NCI-H1048 (cell line): ENCODE measurements around the gene ISCU.
"Not testable (repeated sequence)": the region's sequence is repeated elsewhere in the genome, so short reads cannot be mapped to it uniquely, and the experiment has no call there.

ENCODE experiments used
- DNase-seq: peaks from one replicate; lab custom pipeline; 2025; lab: John Stamatoyannopoulos, UW

The ISCU gene

DNA sequence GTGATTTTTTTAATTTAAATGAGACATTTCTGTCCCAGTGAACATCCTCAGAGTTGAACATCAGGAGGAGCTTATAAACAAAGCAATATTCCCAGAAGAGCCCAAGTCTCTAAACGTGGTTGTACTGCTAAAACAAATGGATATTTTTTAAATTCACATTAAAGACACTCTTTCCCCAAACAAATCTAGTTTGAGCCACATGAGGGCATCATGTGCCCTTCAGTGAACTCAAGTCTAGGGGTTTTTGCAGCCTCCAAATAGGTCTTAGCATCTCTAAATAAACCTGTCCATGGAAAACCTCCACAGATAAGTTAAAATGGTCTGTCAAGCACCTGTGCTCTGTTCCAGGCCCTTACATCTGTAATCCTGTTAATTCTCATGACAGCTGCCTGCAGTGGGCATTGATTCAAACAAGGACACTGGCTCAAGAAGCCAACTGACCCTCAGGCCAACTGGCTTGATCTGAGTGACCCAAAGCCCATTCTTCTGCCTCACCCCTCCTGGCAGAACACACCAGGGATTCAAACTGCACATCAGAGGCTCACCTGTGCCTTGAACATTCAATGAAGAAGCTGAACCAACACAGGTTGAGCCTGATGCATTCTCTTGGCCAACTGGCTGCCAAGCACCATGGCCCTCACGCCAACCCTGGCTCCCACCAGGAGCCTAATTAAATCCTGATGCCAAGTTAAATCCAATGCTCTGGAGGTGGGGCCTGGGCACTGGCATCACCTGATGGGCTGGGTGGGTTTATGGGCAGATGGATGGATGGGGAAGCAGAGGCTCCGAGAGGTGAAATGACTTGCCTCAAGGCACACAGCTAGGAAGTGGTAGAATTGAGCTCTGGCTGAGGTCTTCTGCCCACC, 8.6 kb downstream of the ISCU start:
- no peak for DNase-seq

DNA sequence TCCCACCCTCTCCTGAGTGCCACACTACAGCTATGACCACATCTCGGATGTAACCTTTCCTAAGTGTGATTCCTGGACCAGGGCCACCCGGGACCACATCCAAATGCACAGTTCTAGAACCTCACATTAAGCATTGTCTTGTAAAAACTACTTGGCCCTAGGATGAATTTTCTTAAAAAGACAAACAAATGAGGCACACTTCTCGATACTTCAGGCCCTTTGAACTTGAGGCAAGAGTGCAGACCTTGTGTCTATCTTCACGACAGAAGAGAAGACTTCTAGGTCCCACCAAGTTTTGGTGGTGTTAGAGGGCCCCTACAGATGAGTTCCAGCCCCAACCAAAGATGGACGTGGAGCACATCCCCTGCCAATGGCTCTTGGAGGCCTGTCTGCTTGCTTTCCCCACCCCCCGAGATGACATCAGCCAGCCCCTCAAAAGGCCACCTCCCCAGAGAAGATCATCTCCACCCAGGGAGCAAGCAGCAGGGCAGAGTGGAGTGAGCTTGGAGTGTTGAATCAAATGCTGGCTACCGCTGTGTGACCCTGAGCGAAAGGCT, 9.3 kb downstream of the ISCU start:
- DNase-seq = no peak

DNA sequence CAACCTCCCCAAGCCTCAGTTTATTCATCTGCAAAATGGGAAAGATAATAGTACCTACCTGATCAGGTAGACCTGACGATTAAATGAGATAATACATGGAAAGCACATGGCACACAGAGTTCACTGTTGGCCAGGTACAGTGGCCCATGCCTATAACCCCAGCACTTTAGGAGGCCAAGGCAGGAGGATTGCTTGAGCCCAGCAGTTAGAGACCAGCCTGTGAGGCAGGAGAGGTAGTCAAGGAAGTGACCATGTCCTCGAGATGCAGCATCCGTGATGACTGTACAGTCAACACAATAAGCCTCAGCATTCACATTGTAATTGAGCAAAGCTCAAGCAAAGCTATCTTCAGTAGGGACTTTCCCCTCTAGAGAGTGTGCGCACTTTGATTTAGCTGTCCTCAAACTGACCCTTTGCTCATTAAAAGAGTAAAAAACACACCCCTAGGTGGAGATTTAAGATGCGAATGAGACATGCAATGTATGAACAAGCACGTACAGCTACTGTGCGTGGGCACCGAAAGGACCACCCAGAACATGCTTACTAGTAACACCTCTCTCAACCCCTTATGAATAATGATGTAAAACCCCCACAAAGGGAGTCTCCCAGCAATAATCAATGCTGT, 9.9 kb downstream of the ISCU start:
- no peak for DNase-seq

DNA sequence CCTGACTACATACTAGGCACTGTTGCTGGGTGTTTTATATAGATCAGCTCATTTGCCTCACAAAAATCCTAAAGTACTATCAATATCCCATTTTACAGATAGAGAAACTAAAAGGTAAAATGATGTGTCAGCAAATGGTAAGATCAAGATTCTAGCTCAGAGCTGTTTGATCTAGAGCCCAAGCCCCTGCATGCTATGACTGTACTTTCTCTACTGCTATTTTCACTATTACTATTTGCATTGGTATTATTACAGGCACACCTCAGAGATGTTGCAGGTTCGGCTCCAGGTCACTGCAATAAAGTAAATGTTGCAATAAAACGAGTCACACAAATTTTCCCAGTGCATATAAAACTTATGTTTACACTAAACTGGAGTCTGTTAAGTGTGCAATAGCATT, 10.9 kb downstream of the ISCU start:
- no peak for DNase-seq

DNA sequence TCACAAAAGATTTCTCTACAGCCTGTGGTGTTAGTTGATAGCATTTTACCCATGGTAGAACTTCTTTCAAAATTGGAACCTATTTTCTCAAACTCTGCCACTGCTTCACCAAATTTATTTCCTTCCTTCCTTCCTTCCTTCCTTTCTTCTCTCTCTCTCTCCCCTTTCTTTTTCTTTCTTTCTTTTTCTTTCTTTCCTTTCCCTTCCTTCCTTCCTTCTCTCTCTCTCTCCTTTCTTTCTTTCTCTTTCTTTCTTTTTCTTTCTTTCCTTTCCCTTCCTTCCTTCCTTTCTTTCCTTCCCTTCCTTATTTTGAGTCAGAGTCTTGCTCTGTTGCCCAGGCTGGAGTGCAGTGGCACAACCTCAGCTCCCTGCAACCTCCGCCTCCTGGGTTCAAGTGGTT, 11.9 kb downstream of the ISCU start:
- not testable (repeated sequence) for DNase-seq

DNA sequence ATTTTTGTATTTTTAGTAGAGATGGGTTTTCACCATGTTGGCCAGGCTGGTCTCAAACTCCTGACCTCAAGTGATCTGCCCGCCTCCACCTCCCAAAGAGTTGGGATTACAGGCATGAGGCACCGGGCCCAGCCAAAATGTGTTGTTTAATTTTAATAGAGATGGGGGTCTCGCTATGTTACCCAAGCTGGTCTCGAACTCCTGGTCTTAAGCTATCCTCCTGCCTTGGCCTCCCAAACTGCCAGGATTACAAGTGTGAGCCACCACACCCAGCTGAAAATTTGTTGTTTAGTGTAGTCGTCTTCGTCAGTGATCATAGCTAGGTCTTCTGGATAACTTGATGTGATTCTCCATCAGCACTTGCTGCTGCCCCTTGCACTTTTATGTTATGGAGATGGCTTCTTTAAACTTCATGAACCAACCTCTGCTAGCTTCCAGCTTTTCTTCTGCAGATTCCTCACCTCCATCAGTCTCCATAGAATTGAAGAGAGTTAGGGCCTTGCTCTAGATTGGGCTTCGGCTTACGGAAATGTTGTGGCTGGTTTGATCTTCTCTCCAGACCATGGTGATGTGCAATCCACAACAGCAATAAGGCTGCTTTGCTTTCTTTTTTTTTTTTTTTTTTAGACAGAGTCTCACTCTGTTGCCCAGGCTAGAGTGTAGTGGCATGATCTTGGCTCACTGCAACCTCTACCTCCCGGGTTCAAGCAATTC, 13.0 kb downstream of the ISCU start:
- DNase-seq = no peak

DNA sequence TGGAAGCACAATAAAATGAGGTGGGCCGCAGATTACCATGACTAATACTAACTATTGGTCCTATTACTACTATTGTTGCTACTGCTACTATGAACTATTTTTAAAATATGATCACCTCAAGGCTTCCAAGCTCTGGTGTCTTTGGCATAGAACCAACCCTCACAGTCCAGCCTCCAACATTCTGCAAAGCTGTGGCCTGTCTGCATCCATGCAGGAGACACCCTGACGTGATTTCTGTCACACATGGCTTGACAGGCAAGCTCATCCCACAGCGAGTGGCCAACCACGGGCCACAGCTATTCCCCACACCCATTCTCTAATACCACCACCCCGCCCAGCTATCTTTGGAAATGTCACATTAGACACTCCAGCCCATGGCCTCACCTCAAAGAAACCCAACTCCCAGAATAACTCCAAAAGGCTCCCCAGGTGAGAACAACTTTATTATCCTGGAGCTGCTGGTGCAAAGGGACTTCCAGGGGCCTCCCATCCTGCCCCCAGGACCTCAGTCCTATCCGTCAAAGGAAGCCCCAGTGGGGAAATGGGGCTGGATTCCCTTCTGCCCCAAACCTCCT, 14.4 kb downstream of the ISCU start:
- DNase-seq = no peak

DNA sequence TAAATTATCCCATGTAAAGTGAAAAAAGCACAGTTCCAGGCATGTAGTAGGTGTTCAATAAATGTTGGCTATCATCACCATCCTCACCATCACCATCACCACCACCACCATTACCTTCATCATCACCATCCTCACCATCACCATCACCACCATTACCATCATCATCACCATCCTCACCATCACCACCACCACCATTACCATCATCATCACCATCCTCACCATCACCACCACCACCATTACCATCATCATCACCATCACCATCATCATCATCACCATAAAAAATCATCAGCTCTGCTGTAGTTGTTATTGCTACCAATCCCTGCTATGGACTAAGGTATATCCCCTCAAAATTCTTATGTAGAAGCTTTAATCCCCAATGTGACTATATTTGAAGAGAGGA, 15.1 kb downstream of the ISCU start:
- DNase-seq = no peak

DNA sequence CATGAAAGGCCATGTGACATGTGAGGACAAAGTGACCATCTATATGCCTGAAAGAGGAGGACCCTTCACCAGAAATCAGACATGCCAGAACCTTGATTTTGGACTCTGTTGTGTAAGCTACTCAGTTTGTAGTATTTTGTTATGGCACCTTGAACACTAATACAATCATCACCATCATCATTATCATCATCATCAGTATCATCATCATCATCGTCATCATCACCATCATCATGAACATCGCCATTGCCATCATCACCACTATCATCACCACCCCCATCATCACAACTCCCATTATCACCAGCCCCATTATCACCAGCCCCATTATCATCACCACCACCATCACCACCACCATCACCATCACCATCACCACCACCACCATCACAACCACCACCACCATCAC, 15.9 kb downstream of the ISCU start:
- DNase-seq = no peak

DNA sequence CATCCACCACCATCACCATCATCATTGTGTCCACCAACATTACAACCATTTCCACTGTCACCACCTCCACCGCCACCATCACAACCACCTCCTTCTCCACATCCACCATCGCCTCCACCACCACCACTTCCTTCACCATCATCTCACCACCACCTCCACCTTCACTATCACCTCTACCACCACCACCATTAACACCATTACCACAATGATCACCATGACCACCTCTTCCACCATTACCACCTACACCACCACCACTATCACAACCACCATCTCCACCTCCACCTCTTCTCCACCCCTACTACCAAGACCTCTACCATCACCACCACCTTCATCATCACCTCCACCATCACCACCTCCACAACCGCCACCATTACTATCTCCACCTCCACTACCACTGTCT, 16.4 kb downstream of the ISCU start:
- no peak for DNase-seq

DNA sequence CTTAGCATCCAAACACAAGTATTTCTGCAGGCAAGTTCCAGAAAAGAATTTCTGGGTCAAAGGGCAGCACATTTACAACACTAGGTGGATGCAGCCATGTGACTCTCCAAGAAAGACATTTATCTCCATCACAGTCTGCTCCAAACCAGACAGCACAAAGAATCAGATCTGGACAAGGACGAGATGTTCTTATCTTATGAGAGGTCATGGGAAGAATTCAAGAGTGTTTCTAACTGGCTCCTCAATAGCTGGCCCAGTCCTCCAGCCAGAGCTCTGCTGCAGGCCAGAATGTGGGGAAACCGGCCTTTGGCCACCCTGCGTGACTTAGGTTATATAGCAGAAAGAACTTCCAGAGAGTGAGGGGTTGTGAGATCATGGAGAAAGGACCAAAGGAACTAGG, 18.1 kb downstream of the ISCU start:
- no peak for DNase-seq

DNA sequence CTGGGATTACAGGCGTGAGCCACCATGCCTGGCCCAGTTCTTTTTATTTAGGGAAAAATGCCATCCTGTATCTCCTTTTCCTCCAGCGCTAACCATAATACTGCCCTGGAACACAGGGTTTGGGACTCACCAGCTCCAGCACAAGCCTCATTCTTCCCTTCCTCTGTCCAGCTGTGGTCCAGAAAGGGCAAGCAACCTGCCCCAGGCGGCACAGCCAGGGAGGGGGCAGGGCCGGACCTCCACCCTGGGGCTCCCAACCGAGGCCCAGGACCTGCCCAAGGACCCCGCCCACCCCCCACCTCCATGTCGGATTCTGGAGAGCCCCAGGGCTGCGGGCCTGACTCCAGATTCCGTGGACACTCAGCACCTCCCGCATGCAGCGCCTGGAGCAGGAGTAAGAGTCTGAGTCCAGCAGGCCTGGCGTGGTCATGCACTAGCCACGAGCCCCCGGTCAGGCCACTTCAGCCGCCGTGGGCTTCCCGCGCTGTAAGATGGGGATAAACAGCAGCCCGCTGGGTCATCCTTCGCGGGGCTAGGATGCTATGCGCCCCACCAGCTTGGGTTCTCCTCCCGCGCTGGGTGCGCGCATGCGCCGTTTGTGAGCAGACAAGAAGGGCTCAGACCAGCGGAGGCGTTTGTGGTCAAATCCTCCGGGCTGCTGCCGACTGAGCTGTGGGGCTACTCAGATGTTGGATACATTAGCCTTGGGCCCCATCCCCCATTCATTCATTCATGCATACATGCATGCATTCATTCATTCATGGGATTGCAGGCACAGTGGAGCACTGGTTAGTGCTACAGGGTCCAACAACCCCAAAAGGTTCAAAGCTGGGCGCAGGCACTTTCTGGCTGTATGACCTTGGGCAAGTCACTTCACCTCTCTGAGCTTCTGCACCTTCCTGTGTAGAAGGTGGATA, 19.2 kb downstream of the ISCU start:
- DNase-seq = no peak

DNA sequence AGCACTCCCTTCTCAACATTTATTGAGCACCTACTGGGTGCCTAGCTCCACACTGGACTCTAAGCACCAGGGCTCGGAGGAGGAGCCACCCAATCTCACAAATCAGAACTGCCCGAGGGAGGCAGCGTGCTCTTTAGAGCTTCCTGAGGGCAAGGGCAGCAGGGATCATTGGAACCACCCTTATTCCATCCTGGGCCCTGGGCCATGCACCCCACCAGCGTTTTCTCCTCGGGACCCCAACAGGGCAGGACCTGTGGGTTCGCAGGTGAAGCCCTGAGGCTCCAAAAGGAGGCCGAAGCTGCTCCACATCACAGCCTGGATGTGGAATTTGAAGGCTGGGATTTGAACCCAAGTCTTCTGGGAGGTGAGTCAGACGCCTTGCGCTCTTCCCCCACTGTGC, 20.1 kb downstream of the ISCU start:
- DNase-seq = no peak

DNA sequence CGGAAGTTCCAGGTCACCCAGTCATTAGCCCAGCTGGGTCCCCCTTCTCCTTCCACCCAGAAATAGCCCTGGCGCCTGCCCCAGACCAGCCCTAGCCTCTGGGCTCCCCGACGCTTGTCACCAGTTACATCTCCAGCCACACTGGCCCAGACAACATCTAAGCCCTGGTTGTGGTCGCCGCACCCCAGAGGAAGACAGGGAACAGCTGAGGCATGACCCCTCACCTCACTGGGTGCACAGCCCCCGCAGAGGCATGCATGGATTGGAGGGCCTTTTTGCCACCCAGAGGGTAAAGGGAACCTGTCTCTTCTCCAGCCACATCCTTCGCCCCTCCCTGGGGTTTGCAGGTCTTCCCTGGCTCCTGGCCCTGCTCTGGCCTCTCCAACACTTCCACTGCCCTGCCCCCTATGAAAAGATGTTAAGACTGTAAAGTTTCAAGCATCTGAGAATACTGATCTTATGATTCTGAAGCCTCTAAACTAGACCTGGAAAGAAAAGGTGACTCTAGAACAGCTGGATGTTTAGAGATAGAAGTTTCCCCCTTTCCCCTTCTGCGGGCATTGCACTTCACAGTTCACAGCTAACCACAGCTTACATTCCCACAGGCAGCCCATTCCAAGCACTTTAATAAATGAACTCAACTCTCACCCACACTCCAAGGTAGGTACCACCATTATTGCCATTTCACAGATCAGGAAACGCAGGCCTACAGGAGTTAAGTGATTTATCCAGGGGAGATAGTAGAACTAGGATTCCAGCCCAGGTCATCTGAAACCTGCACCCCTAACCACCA, 20.8 kb downstream of the ISCU start:
- DNase-seq = no peak

DNA sequence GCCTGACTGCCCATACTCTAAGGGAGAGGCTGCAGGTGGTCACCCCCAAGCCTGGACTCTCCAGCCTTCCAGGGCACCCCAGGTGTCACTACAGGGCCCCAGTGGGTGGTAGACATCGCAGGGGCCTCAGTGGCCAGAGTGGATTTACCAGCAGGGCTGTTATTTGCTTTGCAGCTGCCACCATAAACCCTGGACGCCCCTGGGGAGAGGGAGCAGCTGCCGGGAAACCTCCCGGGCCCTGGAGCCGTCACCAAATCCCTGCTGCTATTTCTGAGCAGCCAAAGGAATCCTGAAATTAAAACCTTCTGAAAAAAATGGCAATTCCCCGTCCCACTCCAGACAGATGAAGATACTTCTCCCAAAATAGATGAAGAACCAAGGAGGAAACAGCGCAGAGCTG, 21.6 kb downstream of the ISCU start:
- DNase-seq = no peak

DNA sequence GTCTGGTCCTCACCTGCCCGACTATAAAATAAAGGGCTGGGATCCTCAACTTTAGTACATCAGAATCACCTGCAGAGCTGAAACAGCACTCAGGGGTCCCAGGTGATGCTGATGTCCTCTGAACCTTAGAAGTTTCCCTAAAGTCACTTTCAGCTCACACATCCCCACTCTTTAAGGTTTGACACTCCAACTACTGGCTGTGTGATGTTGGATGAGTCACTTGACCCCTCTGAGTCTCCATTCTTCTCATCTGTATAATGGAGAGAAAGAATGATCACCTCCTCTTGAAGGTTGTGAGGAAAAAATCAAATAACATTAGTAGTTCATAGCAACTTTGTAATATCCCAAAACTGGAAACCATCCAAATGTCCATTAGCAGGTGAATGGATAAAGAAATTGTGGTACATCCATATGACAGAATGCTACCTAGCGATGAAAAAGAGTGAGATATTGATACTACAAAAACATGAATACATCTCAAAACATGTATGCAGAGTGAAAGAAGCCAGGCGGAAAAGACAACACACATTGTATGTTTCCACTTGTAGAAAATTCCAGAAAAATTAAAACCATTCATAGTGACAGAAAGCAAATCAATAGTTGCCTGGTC, 22.2 kb downstream of the ISCU start:
- DNase-seq = no peak

DNA sequence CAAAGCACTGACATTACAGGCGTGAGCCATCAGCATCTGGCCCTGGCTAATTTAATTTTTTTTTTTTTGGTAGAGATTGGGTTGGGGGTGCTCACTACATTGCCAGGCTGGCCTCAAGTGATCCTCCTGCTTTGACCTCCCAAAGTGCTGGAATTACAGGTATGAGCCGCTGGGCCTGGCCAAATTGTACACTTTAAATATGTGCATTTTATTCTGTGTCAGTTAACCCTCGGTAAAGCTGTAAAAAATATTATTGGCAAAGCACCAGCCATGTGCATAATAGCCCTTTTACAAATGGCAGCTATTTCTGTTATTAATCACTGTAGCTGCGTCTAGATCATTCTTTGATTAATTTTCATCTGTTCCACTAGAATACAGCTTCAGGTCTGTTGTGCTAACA, 23.5 kb downstream of the ISCU start:
- DNase-seq = no peak

DNA sequence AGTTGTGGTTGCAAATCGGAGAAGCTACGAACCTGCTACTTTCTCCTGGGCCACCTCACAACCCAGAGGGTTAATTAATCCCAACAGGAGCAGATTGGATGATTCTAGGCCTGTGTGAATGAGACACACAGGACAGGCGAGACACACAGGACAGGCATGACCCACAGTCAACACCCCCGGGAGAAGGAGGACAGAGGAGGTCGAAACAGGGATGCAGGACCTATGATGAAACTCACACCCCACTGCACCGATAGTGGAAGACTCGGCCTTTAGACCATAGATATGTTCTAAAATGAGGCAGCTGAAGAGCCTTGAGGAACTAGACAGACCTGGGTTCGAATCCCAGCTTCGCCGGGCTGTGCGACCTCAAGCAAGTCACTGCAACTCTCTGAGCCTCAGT, 23.9 kb downstream of the ISCU start:
- DNase-seq = no peak

DNA sequence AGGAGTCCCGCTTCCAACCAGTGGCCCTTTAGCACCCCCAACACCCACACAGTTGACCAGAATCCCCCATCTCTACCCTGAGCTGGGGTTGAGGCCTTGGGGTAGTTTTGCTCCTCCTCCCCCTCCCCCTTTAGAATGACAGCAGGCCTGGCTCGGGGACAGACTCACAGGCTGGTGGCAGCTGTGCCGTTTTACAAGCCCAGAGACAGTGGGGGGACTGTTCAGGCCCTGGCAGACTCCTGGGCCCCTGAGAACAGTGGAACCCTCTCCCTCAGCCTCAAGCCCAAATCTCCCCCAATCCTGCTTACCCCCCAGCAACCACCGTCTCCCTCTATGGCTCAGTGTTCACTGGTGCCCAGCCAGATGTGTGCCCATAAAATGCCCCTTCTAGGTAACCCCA, 25.4 kb downstream of the ISCU start:
- no peak for DNase-seq
